GM12878 (cell line): ENCODE data around the gene NDUFB4. TPM values are rescaled to one million over a fixed set of nuclear protein-coding genes. Genes with fewer than 3 reads are reported as not detected.

Experiments
- ATAC-seq: fragments of 200-7000 bp; cut with Tn5 transposase; 3 replicates; pipeline ENCODE4 v1.9.1; 2020; ENCODE audit warnings: mild to moderate bottlenecking, moderate library complexity
- Bru-seq: library from RNA; stranded (reverse); fragments of 400-500 nt; gene quantifications from one replicate; lab custom pipeline; 2021; lab: Mats Ljungman, UMichigan
- BruChase-seq, 2 experiments: library from RNA; stranded (reverse); fragments of 400-500 nt; gene quantifications; one replicate each; lab custom pipeline; 2021; lab: Mats Ljungman, UMichigan
- BruUV-seq: library from RNA; stranded (reverse); fragments of 400-500 nt; replicated peaks from 2 replicates; lab custom pipeline; 2021; lab: Mats Ljungman, UMichigan
- CTCF ChIA-PET: fragments of 300-600 bp; sonication (Branson Sonifier 250); formaldehyde crosslinking; extraction: SDS; loops from one replicate; lab custom pipeline; 2021; ENCODE audit warnings: inconsistent platforms; lab: Yijun Ruan, JAX
- POLR2A ChIA-PET: fragments of 350-600 bp; formaldehyde crosslinking; extraction: SDS; loops from one replicate; lab custom pipeline; 2021; ENCODE audit warnings: inconsistent platforms; lab: Charles Lee
- RAD21 ChIA-PET: fragments of 300-600 bp; sonication (Branson Sonifier 250); formaldehyde crosslinking; loops from one replicate; lab custom pipeline; 2023; ENCODE audit warnings: antibody characterized with exemption; ENCODE audit not compliant: unreplicated experiment; lab: Charles Lee
- SMC1A ChIA-PET: fragments of 300-600 bp; sonication (Branson Sonifier 250); formaldehyde crosslinking; loops from one replicate; lab custom pipeline; 2023; ENCODE audit not compliant: unreplicated experiment, uncharacterized antibody; lab: Charles Lee
- DNase-seq: peaks from one replicate; pipeline ENCODE4 v3.0.0-alpha.2; 2011; ENCODE audit warnings: low read depth, low spot score
- FAIRE-seq: peaks from 3 replicates; lab custom pipeline; 2011; peaks lifted over from hg19 to GRCh38; lab: Jason Lieb, UNC
- H2AFZ ChIP-seq: 2 replicates; pipeline ENCODE4 v1.6.0; 2011; ENCODE audit warnings: low read depth, low read length, control low read depth; ENCODE audit not compliant: control insufficient read depth
- H3K27ac ChIP-seq: 2 replicates; pipeline ENCODE4 v1.5.1; 2011; ENCODE audit warnings: control low read depth; ENCODE audit not compliant: control insufficient read depth, insufficient read depth
- H3K27me3 ChIP-seq, 2 experiments: replicated peaks in 1 of 2; 2 replicates each; pipeline versions ENCODE4 v1.6.0 to v1.6.1; 2011; ENCODE audit warnings: low read length in 1 of 2; ENCODE audit not compliant: control insufficient read depth in 2 of 2, insufficient read depth in 2 of 2
- H3K36me3 ChIP-seq, 2 experiments: 2 replicates each; pipeline ENCODE4 v1.5.1; 2011; ENCODE audit warnings: low read length in 1 of 2; ENCODE audit not compliant: control insufficient read depth in 2 of 2, insufficient read depth in 2 of 2
- H3K4me1 ChIP-seq: 2 replicates; pipeline ENCODE4 v1.6.1; 2011; ENCODE audit warnings: mild to moderate bottlenecking, low read length, moderate library complexity, mixed read lengths; ENCODE audit not compliant: control insufficient read depth, insufficient read depth
- H3K4me2 ChIP-seq: 2 replicates; pipeline ENCODE4 v1.6.0; 2011; ENCODE audit warnings: control low read depth; ENCODE audit not compliant: control insufficient read depth, insufficient read depth
- H3K4me3 ChIP-seq: fragments of 200-600 bp; sonication (generic); 2 replicates; pipeline ENCODE4 v1.5.1; 2016
- H3K79me2 ChIP-seq: 2 replicates; pipeline ENCODE4 v1.6.0; 2011; ENCODE audit warnings: low read length; ENCODE audit not compliant: control insufficient read depth, insufficient read depth
- H3K9ac ChIP-seq: 2 replicates; pipeline ENCODE4 v1.8.0; 2011; ENCODE audit warnings: low read length, control low read depth, mixed read lengths; ENCODE audit not compliant: control insufficient read depth, insufficient read depth
- H3K9me3 ChIP-seq: replicated peaks from 3 replicates; pipeline ENCODE4 v1.5.1; 2011; ENCODE audit warnings: mild to moderate bottlenecking, low read length; ENCODE audit not compliant: control insufficient read depth, insufficient read depth
- H4K20me1 ChIP-seq: 2 replicates; pipeline ENCODE4 v1.6.0; 2011; ENCODE audit not compliant: control insufficient read depth, insufficient read depth
- BCL11A ChIP-seq: IDR thresholded peaks from 2 replicates; pipeline ENCODE4 v1.6.1; 2011; ENCODE audit warnings: low read depth, low read length
- BHLHE40 ChIP-seq, 2 experiments: fragments of 450-650 bp in 1 of 2; IDR thresholded peaks; 2 replicates each; pipeline ENCODE4 v1.6.1; 2011 to 2017; ENCODE audit warnings: low read depth in 2 of 2, borderline replicate concordance in 1 of 2, improper control_type of control experiment in 1 of 2, low read length in 1 of 2, mild to moderate bottlenecking in 1 of 2
- CREM ChIP-seq: IDR thresholded peaks from 2 replicates; pipeline ENCODE4 v1.6.1; 2014; ENCODE audit warnings: antibody characterized with exemption, low read depth
- DPF2 ChIP-seq: fragments of 450-650 bp; IDR thresholded peaks from 2 replicates; pipeline ENCODE4 v1.6.1; 2017; ENCODE audit warnings: mild to moderate bottlenecking
- EZH2 ChIP-seq: IDR thresholded peaks from 2 replicates; pipeline ENCODE4 v1.6.1; 2012; ENCODE audit warnings: low read depth, mild to moderate bottlenecking, control low read depth, inconsistent platforms, low read length, borderline replicate concordance; ENCODE audit not compliant: control insufficient read depth
- HCFC1 ChIP-seq: fragments of 150-350 bp; IDR thresholded peaks from 2 replicates; pipeline ENCODE4 v1.6.1; 2014; ENCODE audit warnings: low read length
- JUND ChIP-seq: IDR thresholded peaks from 2 replicates; pipeline ENCODE4 v1.6.1; 2012; ENCODE audit warnings: low read depth, mild to moderate bottlenecking, low read length, improper control_type of control experiment, moderate library complexity
- KAT2A ChIP-seq: conservative IDR thresholded peaks from 2 replicates; pipeline ENCODE4 v1.6.1; 2011; ENCODE audit warnings: low read depth, low read length; ENCODE audit not compliant: control insufficient read depth
- NR2C1 ChIP-seq: fragments of 450-650 bp; IDR thresholded peaks from 2 replicates; pipeline ENCODE4 v1.6.1; 2017; ENCODE audit warnings: antibody characterized with exemption, mild to moderate bottlenecking, moderate library complexity
- NRF1 ChIP-seq: conservative IDR thresholded peaks from 2 replicates; pipeline ENCODE4 v1.6.1; 2011; ENCODE audit warnings: mild to moderate bottlenecking, low read depth, low read length, improper control_type of control experiment
- PKNOX1 ChIP-seq: fragments of 450-650 bp; IDR thresholded peaks from 2 replicates; pipeline ENCODE4 v1.6.1; 2016; ENCODE audit warnings: mild to moderate bottlenecking
- PML ChIP-seq: IDR thresholded peaks from 2 replicates; pipeline ENCODE4 v1.6.1; 2012; ENCODE audit warnings: low read length, inconsistent platforms
- POLR2AphosphoS5 ChIP-seq: IDR thresholded peaks from 2 replicates; pipeline ENCODE4 v1.6.1; 2011; ENCODE audit warnings: mild to moderate bottlenecking, low read length, inconsistent platforms
- POU2F2 ChIP-seq: IDR thresholded peaks from 3 replicates; pipeline ENCODE4 v1.6.1; 2011; ENCODE audit warnings: low read depth, mild to moderate bottlenecking, low read length, borderline replicate concordance
- SIN3A ChIP-seq: IDR thresholded peaks from 2 replicates; pipeline ENCODE4 v1.6.1; 2012; ENCODE audit warnings: low read depth, low read length, improper control_type of control experiment
- TAF1 ChIP-seq: IDR thresholded peaks from 2 replicates; pipeline ENCODE4 v1.6.1; 2011; ENCODE audit warnings: mild to moderate bottlenecking, low read depth, low read length, borderline replicate concordance
- TBL1XR1 ChIP-seq: IDR thresholded peaks from 2 replicates; pipeline ENCODE4 v1.6.1; 2012; ENCODE audit warnings: low read depth, low read length, improper control_type of control experiment
- ZNF217 ChIP-seq: fragments of 450-650 bp; IDR thresholded peaks from 2 replicates; pipeline ENCODE4 v1.6.1; 2017; ENCODE audit warnings: antibody characterized with exemption, mild to moderate bottlenecking
- WGBS: methylation state at CpG from one replicate; pipeline ENCODE4 v1.1.6; 2016; ENCODE audit warnings: low lambda C conversion rate; ENCODE audit not compliant: insufficient replicate concordance, insufficient coverage; ENCODE audit errors: missing lambda C conversion rate; 5-methylcytosine and 5-hydroxymethylcytosine counted together
- in situ Hi-C: fragments of 300-500 bp; cut with MboI; formaldehyde crosslinking; loops from 9 replicates; pipeline ENCODE4 v1.14.3; 2018; ENCODE audit warnings: mixed read lengths
- intact Hi-C: fragments of 100-400 bp; cut with micrococcal nuclease; formaldehyde crosslinking; loops from one replicate; pipeline ENCODE4 v1.14.2; 2022; ENCODE audit not compliant: unreplicated experiment
- long read RNA-seq, 2 experiments: library from polyadenylated mRNA; unstranded; transcript quantifications; one replicate each; pipeline ENCODE4 v2.0.0, GENCODE V29; 2019 to 2020
- polyA minus RNA-seq, 3 experiments: library from RNA; depleted of rRNA, polyadenylated mRNA; stranded (reverse); fragments of >200 nt; gene quantifications; 2 replicates each; pipeline ENCODE4 v1.2.3, GENCODE V29; 2011
- polyA plus RNA-seq, 11 experiments: library from polyadenylated mRNA; depleted of rRNA in 4 of 11; unstranded in 6 of 11; stranded (reverse) in 5 of 11; fragments of >200 nt; fragmentation: Nextera tagmentation in 4 of 11; fragmentation: Illumina TruSeq in 1 of 11; extraction: Ambion mirVana in 4 of 11; extraction: Trizol in 1 of 11; gene quantifications; 1 replicate in 1 of 11; 2 replicates in 10 of 11; pipeline versions ENCODE4 v1.2.1 to v1.2.3, GENCODE V29; 2011 to 2016; ENCODE audit warnings: inconsistent platforms in 2 of 11, missing spikeins in 2 of 11, low read depth in 1 of 11
- total RNA-seq, 4 experiments: library from RNA; depleted of rRNA in 3 of 4; stranded (reverse); fragments of >200 nt in 3 of 4; fragmentation: Illumina TruSeq in 1 of 4; extraction: Trizol in 1 of 4; gene quantifications; 2 replicates each; pipeline versions ENCODE4 v1.2.1 to v1.2.3, GENCODE V29; 2013 to 2021

NDUFB4 gene
- 46.1 and 57.9 TPM in 2 replicates for total RNA-seq (2013; cell fraction: nucleolus; rRNA removed)
- total RNA-seq (2014; rRNA removed) (215 and 229 TPM in 2 replicates), total RNA-seq (2014; rRNA removed; fragmentation: Illumina TruSeq; extraction: Trizol) (412 and 416 TPM in 2 replicates), total RNA-seq (2021) (155 and 159 TPM in 2 replicates), polyA plus RNA-seq (2011; rRNA removed) (222 and 224 TPM in 2 replicates), polyA plus RNA-seq (2014; fragmentation: Illumina TruSeq; extraction: Trizol) (213 and 297 TPM in 2 replicates), polyA plus RNA-seq (2014; fragmentation: Nextera tagmentation; extraction: Ambion mirVana) (100 to 1,000 TPM; 732 to 864 TPM), polyA plus RNA-seq (2014; rRNA removed) (284 and 363 TPM in 2 replicates), polyA plus RNA-seq (2016; fragmentation: Nextera tagmentation; extraction: Ambion mirVana) (100 to 1,000 TPM; 410 to 445 TPM), polyA minus RNA-seq (2011; rRNA and poly(A)+ RNA removed) (105 and 186 TPM in 2 replicates), Bru-seq, nascent RNA (percentile 98 among the genes with signal in this experiment), BruChase-seq, experiment 1, labeled RNA remaining after a 6-hour chase (percentile 97 among the genes with signal in this experiment), BruChase-seq, experiment 2, labeled RNA remaining after a 2-hour chase (percentile 95 among the genes with signal in this experiment)
- 414 TPM for polyA plus RNA-seq (2011; ENCODE audit: low read depth)
- 343 and 368 TPM in 2 replicates for polyA plus RNA-seq (2011; cell fraction: cytosol; rRNA removed)
- 226 and 235 TPM in 2 replicates for polyA plus RNA-seq (2011; cell fraction: nucleus; rRNA removed)
- 174 and 262 TPM in 2 replicates for polyA plus RNA-seq (2012)
- polyA minus RNA-seq (2011; cell fraction: cytosol; rRNA and poly(A)+ RNA removed) = 73.2 and 93.0 TPM in 2 replicates
- polyA minus RNA-seq (2011; cell fraction: nucleus; rRNA and poly(A)+ RNA removed) = 45.6 and 60.6 TPM in 2 replicates
- long read RNA-seq, experiment 1, transcript NDUFB4-201 (3 exons, 671 nt) = major isoform, 112 of 113 reads
- long read RNA-seq, experiment 1, partial matches to known transcripts = 0 of 113 reads
- long read RNA-seq, experiment 1, other reads (novel, unspliced or antisense) = 1 of 113 reads
- long read RNA-seq, experiment 2, transcript NDUFB4-201 (3 exons, 671 nt) = major isoform, 265 of 278 reads
- long read RNA-seq, experiment 2, partial matches to known transcripts = 1 of 278 reads
- long read RNA-seq, experiment 2, other reads (novel, unspliced or antisense) = 6 of 278 reads

- peak within 1 kb of the TSS; percentile 88 for H3K4me2 ChIP-seq
- H3K4me1 ChIP-seq = no peaks in the 10 kb centered on the region; the same call in 1 of the 2 replicates
- peak within 1 kb of the TSS; percentile 98 for H2AFZ ChIP-seq
- DNase-seq = peak; percentile 98
- peak; percentile 97 for FAIRE-seq
- H3K79me2 ChIP-seq = peaks cover 38% of the 10 kb centered on the region
- peak within 1 kb of the TSS; percentile 97 for H3K27ac ChIP-seq
- RAD21 ChIA-PET = interaction anchor here (0.8 to 2.9 kb wide), 24 partner anchors 9 to 501 kb away, joined by 3 to 15 read pairs (median 4); partner anchors contain the start of genes GTF2E1 and RABL3
- peak; percentile 96 for ATAC-seq
- H3K9ac ChIP-seq = peak within 1 kb of the TSS; percentile 93
- CTCF ChIA-PET = interaction anchor here (0.7 to 4.0 kb wide), 18 partner anchors 9 to 198 kb away, joined by 3 to 23 read pairs (median 3); no protein-coding TSS in a partner anchor
- peak within 1 kb of the TSS; percentile 98 for H3K4me3 ChIP-seq
- under 1% methylated on average over 53 of the region's 53 CpGs for WGBS
- no peaks in the 10 kb centered on the region for H3K9me3 ChIP-seq
- TSS peak; percentile 81 for BruUV-seq
- in situ Hi-C loops = loop anchor here (10.0 kb wide), 1 partner anchor 199 kb away; no protein-coding TSS in a partner anchor
- H4K20me1 ChIP-seq = no peaks in the 10 kb centered on the region; the same call in 1 of the 2 replicates
- peaks cover 0 to 8% of the 10 kb centered on the region in 2 experiments; a peak in 3 of 4 replicates for H3K36me3 ChIP-seq
- intact Hi-C loops = loop anchor here (2.0 to 10.0 kb wide), 3 partner anchors 91 to 189 kb away; partner anchors contain the start of genes GTF2E1 and RABL3
- SMC1A ChIA-PET = interaction anchor here (0.7 to 5.4 kb wide), 19 partner anchors 9 to 197 kb away, joined by 3 to 32 read pairs (median 7); partner anchors contain the start of genes GTF2E1 and RABL3
- POLR2A ChIA-PET = interaction anchor here (0.6 to 4.3 kb wide), 16 partner anchors 8 to 1788 kb away, joined by 3 to 23 read pairs (median 3); partner anchors contain the start of genes GTF2E1, LRRC58 and RABL3
- no peaks in the 10 kb centered on the region for H3K27me3 ChIP-seq
- peak; percentile 84 for TF ChIP-seq POLR2AphosphoS5
- no peak for TF ChIP-seq BCL11A
- TF ChIP-seq CREM = 0 out of 2 replicates have a peak, but pooled peaks have one; percentile 8
- peak; percentile 64 for TF ChIP-seq PKNOX1
- peak; percentile 33; the same call in 1 of the 2 replicates for TF ChIP-seq NR2C1
- TF ChIP-seq SIN3A = peak; percentile 55; the same call in 1 of the 2 replicates
- no peak for TF ChIP-seq KAT2A
- no peak for TF ChIP-seq BHLHE40 (IDR thresholded peaks at IDR 0.05; ENCODE audit: borderline replicate concordance in 1 of 2, low read depth in 2 of 2, low read length in 1 of 2)
- 0 out of 2 replicates have a peak, but pooled peaks have one; percentile 31 for TF ChIP-seq DPF2
- TF ChIP-seq NRF1 = peak; percentile 29
- 0 out of 2 replicates have a peak, but pooled peaks have one; percentile 48 for TF ChIP-seq ZNF217
- peak; percentile 68 for TF ChIP-seq TAF1
- no peak for TF ChIP-seq HCFC1
- no peak for TF ChIP-seq JUND
- TF ChIP-seq TBL1XR1 = 0 out of 2 replicates have a peak, but pooled peaks have one; percentile 41
- TF ChIP-seq PML = peak; percentile 88; the same call in 1 of the 2 replicates
- no peak for TF ChIP-seq POU2F2
- TF ChIP-seq EZH2 = no peak
Measured at GRCh38 chr3:120596116-120596852, at the start of gene NDUFB4. TSS of gene NDUFB4 (plus strand) at chr3:120596336. CDS start at chr3:120596360, 24 bp downstream.
